Measurements from ENCODE around the gene MYH15.

DNA sequence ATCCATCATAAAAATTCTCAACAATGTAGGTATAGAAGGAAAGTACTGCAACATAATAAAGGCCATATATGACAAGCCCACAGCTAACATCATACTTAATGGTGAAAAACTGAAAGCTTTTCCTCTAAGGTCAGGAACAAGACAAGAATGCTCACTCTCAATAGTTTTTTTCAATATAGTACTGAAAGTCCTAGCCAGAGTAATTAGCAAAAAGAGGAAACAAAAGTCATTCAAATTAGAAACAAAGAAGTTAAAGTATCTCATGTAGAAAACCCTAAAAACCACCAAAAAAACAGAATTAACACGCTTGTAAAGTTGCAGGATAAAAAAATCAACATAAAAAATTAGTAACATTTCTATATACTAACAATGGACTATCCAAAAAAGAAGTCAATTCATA, 61.8 kb downstream of the MYH15 start:
- TF ChIP-seq, protein P1, sequence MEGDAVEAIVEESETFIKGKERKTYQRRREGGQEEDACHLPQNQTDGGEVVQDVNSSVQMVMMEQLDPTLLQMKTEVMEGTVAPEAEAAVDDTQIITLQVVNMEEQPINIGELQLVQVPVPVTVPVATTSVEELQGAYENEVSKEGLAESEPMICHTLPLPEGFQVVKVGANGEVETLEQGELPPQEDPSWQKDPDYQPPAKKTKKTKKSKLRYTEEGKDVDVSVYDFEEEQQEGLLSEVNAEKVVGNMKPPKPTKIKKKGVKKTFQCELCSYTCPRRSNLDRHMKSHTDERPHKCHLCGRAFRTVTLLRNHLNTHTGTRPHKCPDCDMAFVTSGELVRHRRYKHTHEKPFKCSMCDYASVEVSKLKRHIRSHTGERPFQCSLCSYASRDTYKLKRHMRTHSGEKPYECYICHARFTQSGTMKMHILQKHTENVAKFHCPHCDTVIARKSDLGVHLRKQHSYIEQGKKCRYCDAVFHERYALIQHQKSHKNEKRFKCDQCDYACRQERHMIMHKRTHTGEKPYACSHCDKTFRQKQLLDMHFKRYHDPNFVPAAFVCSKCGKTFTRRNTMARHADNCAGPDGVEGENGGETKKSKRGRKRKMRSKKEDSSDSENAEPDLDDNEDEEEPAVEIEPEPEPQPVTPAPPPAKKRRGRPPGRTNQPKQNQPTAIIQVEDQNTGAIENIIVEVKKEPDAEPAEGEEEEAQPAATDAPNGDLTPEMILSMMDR (IDR thresholded peaks at IDR 0.05) = no peak
- no peak for TF ChIP-seq POLR2AphosphoS5 (IDR thresholded peaks at IDR 0.05; ENCODE audit: low read depth, low read length)
